Psoas muscle (tissue), 8 donors: ENCODE data around the gene IGFBP1. TPM values are rescaled to one million over a fixed set of nuclear protein-coding genes. Genes with fewer than 3 reads are reported as not detected.

Experiments
- ATAC-seq, 4 donors: fragments of 200-7000 bp; cut with Tn5 transposase; one replicate each; pipeline ENCODE4 v1.9.1; 2020; ENCODE audit warnings: moderate library complexity in 3 of 4, mild to moderate bottlenecking in 2 of 4
- DNase-seq, 2 donors: peaks; one replicate each; pipeline ENCODE4 v3.0.0-alpha.2; 2020
- H3K27ac ChIP-seq: fragments of 200-600 bp; one replicate; pipeline ENCODE4 v1.8.0; 2022
- H3K27me3 ChIP-seq, 3 donors: fragments of 200-600 bp in 1 of 3; one replicate each; pipeline versions ENCODE4 v1.6.1 to v1.8.0; 2013 to 2022; ENCODE audit warnings: low read length in 2 of 3, mild to moderate bottlenecking in 2 of 3, moderate library complexity in 1 of 3; ENCODE audit not compliant: insufficient read depth in 3 of 3
- H3K36me3 ChIP-seq, 2 donors: fragments of 200-600 bp in 1 of 2; one replicate each; pipeline versions ENCODE4 v1.6.1 to v1.8.0; 2013 to 2022; ENCODE audit warnings: low read depth in 1 of 2, mild to moderate bottlenecking in 1 of 2, moderate library complexity in 1 of 2; ENCODE audit not compliant: insufficient read depth in 1 of 2
- H3K4me1 ChIP-seq: fragments of 200-600 bp; one replicate; pipeline ENCODE4 v1.8.0; 2022
- H3K4me3 ChIP-seq: fragments of 200-600 bp; one replicate; pipeline ENCODE4 v1.8.0; 2022; ENCODE audit warnings: mild to moderate bottlenecking
- H3K9me3 ChIP-seq: fragments of 200-600 bp; one replicate; pipeline ENCODE4 v1.8.0; 2022
- CTCF ChIP-seq: fragments of 200-600 bp; IDR thresholded peaks from one replicate; pipeline ENCODE4 v1.8.0; 2022; ENCODE audit warnings: antibody characterized with exemption
- WGBS, 3 donors: extraction: QIAGEN DNeasy Blood & Tissue Kit; methylation state at CpG; one replicate each; pipeline versions ENCODE4 v1.1.6 to v1.1.7; 2013; 5-methylcytosine and 5-hydroxymethylcytosine counted together
- intact Hi-C, 2 donors: fragments of 100-400 bp; cut with DNase I; formaldehyde crosslinking; loops; one replicate each; pipeline versions ENCODE4 v1.11.0 to v1.14.2; 2022
- polyA plus RNA-seq, 3 donors: library from polyadenylated mRNA; stranded (reverse); fragments of 200-250 nt; gene quantifications; one replicate each; pipeline ENCODE4 v1.2.3, GENCODE V29; 2013
- total RNA-seq, 4 donors: library from RNA; stranded (reverse); fragmentation: NEBNext Ultra II Directional in 2 of 4; extraction: Animal tissue kit (Norgen Biotek cat#: 25700) in 2 of 4; gene quantifications; one replicate each; pipeline versions ENCODE4 v1.2.1 to v1.2.4, GENCODE V29; 2021 to 2023
- donor health status: healthy with polysubstance abuse.
- donor health status: DM: no; HTN: no; CAD: no; lungs with moderate emphysema.
- donor health status: Bipolar disorder and iron deficiency.
- donor health status: healthy.
- donor health status: DM: yes; HTN: yes; CAD: no.
- donor health status: DM: no; HTN: no; CAD: no.
- donor health status: DM: no; HTN: no; CAD: no.
- donor health status: DM: yes; HTN: yes; CAD: no.

Gene IGFBP1
- total and polyA plus RNA-seq, 7 donors = not detected

GRCh38 chr7:45923818-45924217, 35.5 kb downstream of the IGFBP1 start:
- no peak for TF ChIP-seq CTCF
- ATAC-seq = no peak
- Histone ChIP-seq H3K4me1 (peaks cover 9% of the 10 kb centered on the region), H3K27ac (no peak overlapping the region), H3K36me3 (no peaks in the 10 kb centered on the region), H3K27me3 (peaks cover 0 to 48% (median 16%) of the 10 kb centered on the region in 3 donors), H3K4me3 (no peak overlapping the region), H3K9me3 (no peaks in the 10 kb centered on the region)
- DNase-seq = no peak
- WGBS, 3 donors = 66 to 78% (median 70%) methylated on average over 6 of the region's 6 CpGs
- intact Hi-C loops = loop anchor here in 1 of 2 donors (2.0 kb wide), 1 partner anchor 1165 kb away; no protein-coding TSS in a partner anchor

GRCh38 chr7:45924283-45924682, 36.0 kb downstream of the IGFBP1 start:
- H3K9me3 ChIP-seq = no peaks in the 10 kb centered on the region
- DNase-seq (no peak), ATAC-seq (peak in 3 of 4 donors; percentile 41 to 58 (median 44))
- H3K27me3 ChIP-seq = peaks cover 0 to 43% (median 16%) of the 10 kb centered on the region in 3 donors
- no peak overlapping the region for H3K4me3 ChIP-seq
- TF ChIP-seq CTCF = no peak
- H3K27ac ChIP-seq = no peak overlapping the region
- H3K36me3 ChIP-seq = no peaks in the 10 kb centered on the region
- intact Hi-C loops = no loop called here
- H3K4me1 ChIP-seq = peaks cover 9% of the 10 kb centered on the region
- WGBS, 3 donors = 33 to 54% (median 36%) methylated on average over 5 of the region's 5 CpGs

- H3K36me3 ChIP-seq = no peaks in the 10 kb centered on the region
- DNase-seq = no peak
- no peak overlapping the region for H3K27ac ChIP-seq
- peaks cover 0 to 11% (median 0%) of the 10 kb centered on the region in 3 donors for H3K27me3 ChIP-seq
- intact Hi-C loops = loop anchor here in 1 of 2 donors (5.0 kb wide), 1 partner anchor 1325 kb away; no protein-coding TSS in a partner anchor
- no peaks in the 10 kb centered on the region for H3K4me1 ChIP-seq
- 82 to 85% (median 83%) methylated on average over 3 of the region's 3 CpGs for WGBS, 3 donors
- no peak overlapping the region for H3K4me3 ChIP-seq
- ATAC-seq = no peak
- H3K9me3 ChIP-seq = peaks cover 4% of the 10 kb centered on the region
- TF ChIP-seq CTCF = no peak
These were observed 39.4 kb downstream of the IGFBP1 start for GRCh38 chr7:45927721-45928120.

GRCh38 chr7:45930967-45931366, 42.7 kb downstream of the IGFBP1 start:
- intact Hi-C loops = no loop called here
- H3K4me1 ChIP-seq = no peaks in the 10 kb centered on the region
- no peaks in the 10 kb centered on the region for H3K27me3 ChIP-seq
- no peaks in the 10 kb centered on the region for H3K36me3 ChIP-seq
- no peak for TF ChIP-seq CTCF
- H3K27ac ChIP-seq = no peak overlapping the region
- ATAC-seq (no peak), DNase-seq (no peak)
- peaks cover 4% of the 10 kb centered on the region for H3K9me3 ChIP-seq
- no peak overlapping the region for H3K4me3 ChIP-seq

GRCh38 chr7:45937301-45937700, 49.0 kb downstream of the IGFBP1 start:
- no peaks in the 10 kb centered on the region for H3K9me3 ChIP-seq
- no peak for TF ChIP-seq CTCF
- H3K27me3 ChIP-seq = peaks cover 0 to 4% (median 0%) of the 10 kb centered on the region in 3 donors
- DNase-seq (no peak), ATAC-seq (no peak)
- no peaks in the 10 kb centered on the region for H3K4me1 ChIP-seq
- no peak overlapping the region for H3K27ac ChIP-seq
- H3K36me3 ChIP-seq = no peaks in the 10 kb centered on the region
- 53 to 62% (median 62%) methylated on average over 6 of the region's 6 CpGs for WGBS, 3 donors
- no peak overlapping the region for H3K4me3 ChIP-seq
- intact Hi-C loops = no loop called here
